ENCODE measurements around the gene PRKG2. TPM values are rescaled to one million over a fixed set of nuclear protein-coding genes. Genes with fewer than 3 reads are reported as not detected.

The PRKG2 gene
- polyA plus RNA-seq, 1 donor from 2014 or later, result 0.16 TPM

DNA sequence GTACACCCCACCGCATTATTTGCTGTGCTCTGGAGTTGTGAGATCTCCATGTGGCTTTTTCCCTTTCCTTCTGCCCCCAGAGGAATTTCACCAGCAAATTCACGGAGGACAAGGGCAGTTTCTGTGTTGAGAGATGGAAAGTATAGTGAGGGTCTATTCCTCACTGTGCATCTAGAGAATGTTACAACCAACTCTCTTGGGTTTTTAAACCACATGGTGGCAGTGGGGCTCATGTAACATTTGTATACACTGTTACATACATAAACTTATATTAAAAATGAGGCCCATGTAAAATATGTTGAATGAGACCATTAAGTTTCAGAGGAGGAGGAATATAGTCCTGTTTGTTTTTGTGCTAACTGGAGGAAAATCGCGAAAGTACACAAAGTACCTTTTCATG, 909 bp upstream of the PRKG2 start:
- Histone ChIP-seq H3K27me3 (ENCODE audit: insufficient read depth, low read depth, low read length) (peaks cover 46% of the 10 kb centered on the region), H3K27ac (ENCODE audit: low read length) (no peak overlapping the region), H3K36me3 (ENCODE audit: insufficient read depth, low read length) (no peaks in the 10 kb centered on the region), H3K9ac (ENCODE audit: low read length) (no peak overlapping the region), H3K9me2 (ENCODE audit: insufficient read depth, low read length) (no peaks in the 10 kb centered on the region), H3K79me2 (replicated peaks; ENCODE audit: insufficient read depth, low read length) (no peaks in the 10 kb centered on the region), H3K4me3 (ENCODE audit: low read length) (peak overlapping the region; percentile 80), H4K20me1 (ENCODE audit: insufficient read depth) (no peaks in the 10 kb centered on the region), H3F3A (ENCODE audit: insufficient read depth, low read length, poor library complexity, severe bottlenecking) (no peaks in the 10 kb centered on the region), H2AFZ (ENCODE audit: low read depth, low read length) (no peak overlapping the region), H3K9me3 (ENCODE audit: low read length) (no peaks in the 10 kb centered on the region), H3K4me2 (ENCODE audit: low read length) (no peak overlapping the region)
- TF ChIP-seq REST (IDR thresholded peaks at IDR 0.05; ENCODE audit: borderline replicate concordance) (no peak), EP300 (conservative IDR thresholded peaks at IDR 0.05; ENCODE audit: poor library complexity, severe bottlenecking) (no peak), SMC3 (conservative IDR thresholded peaks at IDR 0.05; ENCODE audit: poor library complexity) (no peak), TAF1 (IDR thresholded peaks at IDR 0.05; ENCODE audit: low read depth) (no peak), CTCF (IDR thresholded peaks at IDR 0.05; ENCODE audit: poor library complexity, severe bottlenecking) (no peak), POLR2AphosphoS5 (IDR thresholded peaks at IDR 0.05) (no peak), RAD21 (conservative IDR thresholded peaks at IDR 0.05) (no peak), MXI1 (conservative IDR thresholded peaks at IDR 0.05; ENCODE audit: poor library complexity, severe bottlenecking) (no peak), EZH2 (IDR thresholded peaks at IDR 0.05; ENCODE audit: borderline replicate concordance, insufficient read depth, low read length, poor library complexity, severe bottlenecking) (no peak)

- peak overlapping the region; percentile 80 for H3K4me3 ChIP-seq (ENCODE audit: low read length)
- H3K9me2 ChIP-seq (ENCODE audit: insufficient read depth, low read length), result no peaks in the 10 kb centered on the region
- H3K9me3 ChIP-seq (ENCODE audit: low read length), result no peaks in the 10 kb centered on the region
- no peaks in the 10 kb centered on the region for H4K20me1 ChIP-seq (ENCODE audit: insufficient read depth)
- no peaks in the 10 kb centered on the region for H3F3A ChIP-seq (ENCODE audit: insufficient read depth, low read length, poor library complexity, severe bottlenecking)
- H3K27me3 ChIP-seq (ENCODE audit: insufficient read depth, low read depth, low read length), result peaks cover 46% of the 10 kb centered on the region
- no peaks in the 10 kb centered on the region for H3K36me3 ChIP-seq (ENCODE audit: insufficient read depth, low read length)
- H3K79me2 ChIP-seq (replicated peaks; ENCODE audit: insufficient read depth, low read length), result no peaks in the 10 kb centered on the region
- H3K9ac ChIP-seq (ENCODE audit: low read length), result peak overlapping the region; percentile 52
- no peak for TF ChIP-seq POLR2AphosphoS5 (IDR thresholded peaks at IDR 0.05)
- no peak for TF ChIP-seq REST (IDR thresholded peaks at IDR 0.05; ENCODE audit: borderline replicate concordance)
- no peak for TF ChIP-seq CTCF (IDR thresholded peaks at IDR 0.05; ENCODE audit: poor library complexity, severe bottlenecking)
- TF ChIP-seq TAF1 (IDR thresholded peaks at IDR 0.05; ENCODE audit: low read depth), result no peak
- TF ChIP-seq MXI1 (conservative IDR thresholded peaks at IDR 0.05; ENCODE audit: poor library complexity, severe bottlenecking), result no peak
- no peak for TF ChIP-seq RAD21 (conservative IDR thresholded peaks at IDR 0.05)
- no peak for TF ChIP-seq EZH2 (IDR thresholded peaks at IDR 0.05; ENCODE audit: borderline replicate concordance, insufficient read depth, low read length, poor library complexity, severe bottlenecking)
- no peak for TF ChIP-seq SMC3 (conservative IDR thresholded peaks at IDR 0.05; ENCODE audit: poor library complexity)
- TF ChIP-seq EP300 (conservative IDR thresholded peaks at IDR 0.05; ENCODE audit: poor library complexity, severe bottlenecking), result no peak
- no peak overlapping the region for H3K4me2 ChIP-seq (ENCODE audit: low read length)
- H3K27ac ChIP-seq (ENCODE audit: low read length), result no peak overlapping the region
- H2AFZ ChIP-seq (ENCODE audit: low read depth, low read length), result peak overlapping the region; percentile 40
Measured at GRCh38 chr4:81214144-81214880, 710 bp downstream of the PRKG2 start.

All from neural cell (in vitro differentiated cells).